Upper lobe of right lung (tissue), 1 donor: ENCODE measurements around the gene CEP250. TPM values are rescaled to one million over a fixed set of nuclear protein-coding genes. Genes with fewer than 3 reads are reported as not detected.

ENCODE experiments used
- ATAC-seq: fragments of 200-7000 bp; cut with Tn5 transposase; one replicate; pipeline ENCODE4 v1.9.1; 2020; ENCODE audit warnings: mild to moderate bottlenecking, moderate library complexity
- DNase-seq: peaks from one replicate; pipeline ENCODE4 v3.0.0-alpha.2; 2020
- H3K27ac ChIP-seq: fragments of 200-600 bp; one replicate; pipeline ENCODE4 v1.8.0; 2022
- H3K27me3 ChIP-seq: fragments of 200-600 bp; one replicate; pipeline ENCODE4 v1.8.0; 2022; ENCODE audit warnings: mild to moderate bottlenecking
- H3K36me3 ChIP-seq: fragments of 200-600 bp; one replicate; pipeline ENCODE4 v1.8.0; 2022
- H3K4me1 ChIP-seq: fragments of 200-600 bp; one replicate; pipeline ENCODE4 v1.8.0; 2022
- H3K4me3 ChIP-seq: fragments of 200-600 bp; one replicate; pipeline ENCODE4 v1.8.0; 2022; ENCODE audit warnings: mild to moderate bottlenecking
- H3K9me3 ChIP-seq: fragments of 200-600 bp; one replicate; pipeline ENCODE4 v1.8.0; 2022
- intact Hi-C: fragments of 100-400 bp; cut with DNase I; formaldehyde crosslinking; loops from one replicate; pipeline ENCODE4 v1.11.0; 2022
- total RNA-seq: library from RNA; stranded (reverse); fragmentation: NEBNext Ultra II Directional; extraction: Animal tissue kit (Norgen Biotek cat#: 25700); gene quantifications from one replicate; pipeline ENCODE4 v1.2.1, GENCODE V29; 2021
- TF ChIP-seq, protein P1 (sequence below): fragments of 200-600 bp; IDR thresholded peaks from one replicate; pipeline ENCODE4 v1.8.0; 2022; ENCODE audit warnings: antibody characterized with exemption
- donor health status: DM: no; HTN: yes; CAD: no; lungs with severe emphysema.

CEP250 gene
- total RNA-seq, 1 donor from 2014 or later = 21.7 TPM

DNA sequence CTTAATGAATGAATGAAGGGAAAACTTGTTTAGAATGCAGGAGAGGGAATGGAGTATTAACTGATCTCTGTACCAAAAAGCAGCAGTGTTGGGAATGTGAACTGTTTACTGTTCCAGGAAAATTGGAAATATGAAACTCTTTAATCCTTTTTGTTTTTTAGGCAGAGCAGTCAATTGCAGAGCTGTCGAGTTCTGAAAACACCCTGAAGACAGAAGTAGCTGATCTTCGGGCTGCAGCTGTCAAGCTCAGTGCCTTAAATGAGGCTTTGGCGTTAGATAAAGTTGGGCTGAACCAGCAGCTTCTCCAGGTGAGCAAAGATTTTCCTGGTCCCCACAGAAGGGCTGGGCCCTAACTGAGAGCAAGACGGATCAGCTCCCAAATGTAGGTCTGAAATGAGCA, 20.9 kb downstream of the CEP250 start:
- intact Hi-C loops = no loop called here
- Histone ChIP-seq H3K4me3 (no peak overlapping the region), H3K27ac (no peak overlapping the region), H3K9me3 (no peaks in the 10 kb centered on the region), H3K4me1 (no peaks in the 10 kb centered on the region), H3K36me3 (peaks cover 90% of the 10 kb centered on the region), H3K27me3 (no peaks in the 10 kb centered on the region)
- DNase-seq = no peak
- no peak for ATAC-seq
- TF ChIP-seq, protein P1, sequence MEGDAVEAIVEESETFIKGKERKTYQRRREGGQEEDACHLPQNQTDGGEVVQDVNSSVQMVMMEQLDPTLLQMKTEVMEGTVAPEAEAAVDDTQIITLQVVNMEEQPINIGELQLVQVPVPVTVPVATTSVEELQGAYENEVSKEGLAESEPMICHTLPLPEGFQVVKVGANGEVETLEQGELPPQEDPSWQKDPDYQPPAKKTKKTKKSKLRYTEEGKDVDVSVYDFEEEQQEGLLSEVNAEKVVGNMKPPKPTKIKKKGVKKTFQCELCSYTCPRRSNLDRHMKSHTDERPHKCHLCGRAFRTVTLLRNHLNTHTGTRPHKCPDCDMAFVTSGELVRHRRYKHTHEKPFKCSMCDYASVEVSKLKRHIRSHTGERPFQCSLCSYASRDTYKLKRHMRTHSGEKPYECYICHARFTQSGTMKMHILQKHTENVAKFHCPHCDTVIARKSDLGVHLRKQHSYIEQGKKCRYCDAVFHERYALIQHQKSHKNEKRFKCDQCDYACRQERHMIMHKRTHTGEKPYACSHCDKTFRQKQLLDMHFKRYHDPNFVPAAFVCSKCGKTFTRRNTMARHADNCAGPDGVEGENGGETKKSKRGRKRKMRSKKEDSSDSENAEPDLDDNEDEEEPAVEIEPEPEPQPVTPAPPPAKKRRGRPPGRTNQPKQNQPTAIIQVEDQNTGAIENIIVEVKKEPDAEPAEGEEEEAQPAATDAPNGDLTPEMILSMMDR = no peak

DNA sequence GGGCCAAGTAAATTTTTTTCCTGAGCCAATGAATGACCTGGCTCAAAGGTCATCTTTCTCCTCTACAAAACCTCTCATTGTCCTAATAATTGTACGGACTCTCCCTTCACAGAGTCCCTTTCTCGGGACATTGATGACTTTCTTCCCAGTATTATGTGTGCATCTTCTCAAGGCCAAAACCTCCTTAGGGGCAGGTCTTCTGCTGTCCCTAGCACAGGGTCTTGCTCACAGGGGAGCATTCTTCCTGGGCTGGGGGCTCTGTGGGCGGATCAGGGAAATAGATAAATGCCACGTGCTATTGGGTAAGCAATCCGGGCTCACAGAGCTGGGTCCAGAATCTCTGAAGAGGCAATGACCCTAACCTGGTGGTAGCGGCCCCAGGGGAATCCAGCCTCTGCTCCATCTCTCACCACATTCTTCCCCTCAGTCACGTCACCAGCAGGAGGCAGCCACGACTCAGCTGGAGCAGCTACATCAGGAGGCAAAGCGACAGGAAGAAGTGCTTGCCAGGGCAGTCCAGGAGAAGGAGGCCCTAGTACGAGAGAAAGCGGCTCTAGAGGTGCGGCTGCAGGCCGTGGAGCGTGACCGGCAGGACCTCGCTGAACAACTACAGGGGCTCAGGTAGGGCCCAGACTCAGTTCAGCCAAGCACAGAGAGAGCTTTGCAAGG, 23.5 kb downstream of the CEP250 start:
- no peaks in the 10 kb centered on the region for H3K27me3 ChIP-seq
- TF ChIP-seq, protein P1 = no peak
- DNase-seq (no peak), ATAC-seq (no peak)
- no peaks in the 10 kb centered on the region for H3K4me1 ChIP-seq
- H3K9me3 ChIP-seq = no peaks in the 10 kb centered on the region
- intact Hi-C loops = no loop called here
- H3K36me3 ChIP-seq = peaks cover 79% of the 10 kb centered on the region
- H3K4me3 ChIP-seq = no peak overlapping the region
- no peak overlapping the region for H3K27ac ChIP-seq

DNA sequence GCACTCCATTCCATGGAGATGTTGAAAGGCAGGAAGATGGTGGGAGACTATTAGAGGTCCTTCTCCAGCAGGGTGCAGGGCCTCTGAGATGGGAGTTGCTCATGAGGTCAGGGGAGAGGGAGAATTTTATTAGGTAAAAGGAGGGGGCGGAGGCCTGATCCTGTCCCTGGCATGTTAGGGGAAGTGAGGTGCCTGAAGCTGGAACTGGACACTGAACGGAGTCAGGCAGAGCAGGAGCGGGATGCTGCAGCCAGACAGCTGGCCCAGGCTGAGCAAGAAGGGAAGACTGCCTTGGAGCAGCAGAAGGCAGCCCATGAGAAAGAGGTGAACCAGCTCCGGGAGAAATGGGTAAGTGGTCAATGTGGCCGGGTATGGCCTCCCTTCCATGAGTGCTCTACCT, 24.4 kb downstream of the CEP250 start:
- no peak overlapping the region for H3K27ac ChIP-seq
- H3K4me3 ChIP-seq = no peak overlapping the region
- H3K9me3 ChIP-seq = no peaks in the 10 kb centered on the region
- H3K36me3 ChIP-seq = peaks cover 75% of the 10 kb centered on the region
- H3K27me3 ChIP-seq = no peaks in the 10 kb centered on the region
- no peaks in the 10 kb centered on the region for H3K4me1 ChIP-seq
- no peak for ATAC-seq
- TF ChIP-seq, protein P1 = no peak
- DNase-seq = no peak
- intact Hi-C loops = no loop called here

DNA sequence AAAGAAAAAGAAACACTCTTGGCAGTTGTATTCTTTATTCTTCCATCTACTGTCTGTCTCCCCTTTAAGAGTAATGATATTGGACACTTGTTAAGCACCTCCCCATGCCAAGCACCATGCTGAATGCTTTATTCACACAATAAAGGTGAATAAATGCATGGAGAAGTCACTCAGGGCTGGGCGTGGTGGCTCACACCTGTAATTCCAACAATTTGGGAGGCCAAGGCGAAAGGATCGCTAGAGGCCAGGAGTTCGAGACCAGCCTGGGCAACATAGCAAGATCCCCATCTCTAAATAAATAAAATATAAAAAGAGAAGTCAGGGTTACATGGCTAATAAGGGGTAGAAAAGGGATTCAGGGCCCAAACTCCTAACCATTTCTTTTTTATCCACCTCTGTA, 32.1 kb downstream of the CEP250 start:
- no peaks in the 10 kb centered on the region for H3K9me3 ChIP-seq
- intact Hi-C loops = no loop called here
- ATAC-seq (no peak), DNase-seq (no peak)
- H3K27ac ChIP-seq = no peak overlapping the region
- H3K4me1 ChIP-seq = no peaks in the 10 kb centered on the region
- no peaks in the 10 kb centered on the region for H3K27me3 ChIP-seq
- no peak overlapping the region for H3K4me3 ChIP-seq
- H3K36me3 ChIP-seq = peaks cover 31% of the 10 kb centered on the region
- TF ChIP-seq, protein P1 = no peak

DNA sequence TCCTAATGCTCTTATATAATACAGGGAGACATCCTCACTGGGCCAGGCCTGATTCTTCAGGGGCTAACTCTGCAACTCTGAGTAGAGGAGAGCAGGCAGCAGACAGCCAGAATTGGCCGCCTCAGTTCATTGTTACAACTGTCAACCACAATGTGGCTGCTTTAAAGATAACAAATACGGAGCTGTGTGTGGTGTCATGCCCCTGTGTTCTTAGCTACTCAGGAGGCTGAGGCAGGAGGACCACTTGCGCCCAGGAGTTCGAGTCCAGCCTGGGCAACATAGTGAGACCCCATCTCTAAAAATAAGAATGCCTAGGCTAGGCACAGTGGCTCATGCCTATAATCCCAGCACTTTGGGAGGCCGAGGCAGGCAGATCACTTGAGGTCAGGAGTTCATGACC, 34.3 kb downstream of the CEP250 start:
- Histone ChIP-seq H3K27me3 (no peaks in the 10 kb centered on the region), H3K27ac (no peak overlapping the region), H3K4me1 (no peaks in the 10 kb centered on the region), H3K9me3 (no peaks in the 10 kb centered on the region), H3K4me3 (peak overlapping the region; percentile 51), H3K36me3 (peaks cover 40% of the 10 kb centered on the region)
- intact Hi-C loops = no loop called here
- ATAC-seq (no peak), DNase-seq (no peak)
- TF ChIP-seq, protein P1 = no peak

DNA sequence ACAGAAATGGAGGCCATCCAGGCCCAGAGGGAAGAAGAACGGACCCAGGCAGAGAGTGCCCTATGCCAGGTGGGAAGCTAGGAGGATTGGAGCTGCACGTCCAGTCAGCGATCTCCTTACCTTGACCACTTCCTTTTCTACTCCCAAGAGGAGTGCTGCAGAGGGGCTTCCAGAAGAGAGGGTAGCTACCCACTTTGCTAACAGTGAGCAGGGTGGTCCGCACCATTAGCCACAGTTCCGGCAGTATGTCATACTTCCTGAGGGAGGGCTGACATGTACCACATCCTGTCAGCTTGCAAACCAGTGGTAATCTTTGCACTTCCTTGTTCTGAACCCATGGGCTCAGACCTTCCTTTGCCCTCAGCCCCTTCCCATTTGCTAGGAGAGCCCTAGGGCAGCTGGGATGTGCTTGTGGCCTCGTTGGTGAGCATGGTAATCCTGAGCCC, 35.4 kb downstream of the CEP250 start:
- ATAC-seq (peak; percentile 96), DNase-seq (no peak)
- Histone ChIP-seq H3K4me3 (peak overlapping the region; percentile 51), H3K9me3 (no peaks in the 10 kb centered on the region), H3K4me1 (no peaks in the 10 kb centered on the region), H3K27ac (peak overlapping the region; percentile 80), H3K27me3 (no peaks in the 10 kb centered on the region), H3K36me3 (peaks cover 50% of the 10 kb centered on the region)
- intact Hi-C loops = no loop called here
- TF ChIP-seq, protein P1 = no peak
